Cardiac muscle cell (in vitro differentiated cells and primary cell): ENCODE results near the gene LCN1. TPM values are rescaled to one million over a fixed set of nuclear protein-coding genes. Genes with fewer than 3 reads are reported as not detected.
"Not testable (repeated sequence)": the region's sequence is repeated elsewhere in the genome, so short reads cannot be mapped to it uniquely, and the experiment has no call there.

Experiments
- DNase-seq, 2 donors: peaks; one replicate each; pipeline versions ENCODE4 v3.0.0 to v3.0.0-alpha.2; 2010 to 2017; ENCODE audit warnings: low read depth in 1 of 2, low spot score in 1 of 2
- H3K27ac ChIP-seq: fragments of 200-600 bp; sonication (generic); 2 replicates; pipeline ENCODE4 v1.5.1; 2016
- H3K27me3 ChIP-seq: fragments of 200-600 bp; sonication (generic); 2 replicates; pipeline ENCODE4 v1.6.0; 2016; ENCODE audit warnings: control low read depth
- H3K36me3 ChIP-seq: fragments of 200-600 bp; sonication (generic); 2 replicates; pipeline ENCODE4 v1.5.1; 2016; ENCODE audit warnings: control low read depth
- H3K4me1 ChIP-seq: fragments of 200-600 bp; sonication (generic); 2 replicates; pipeline ENCODE4 v1.8.1; 2017; ENCODE audit warnings: low read depth, mild to moderate bottlenecking, mixed run types
- H3K4me3 ChIP-seq: fragments of 200-600 bp; sonication (generic); 2 replicates; pipeline ENCODE4 v1.5.1; 2016; ENCODE audit warnings: mild to moderate bottlenecking
- H3K9me3 ChIP-seq: fragments of 200-600 bp; sonication (generic); 2 replicates; pipeline ENCODE4 v1.5.1; 2017; ENCODE audit warnings: low read depth, mild to moderate bottlenecking, control low read depth
- polyA plus RNA-seq: library from polyadenylated mRNA; unstranded; fragments of >200 nt; fragmentation: Nextera tagmentation; extraction: Ambion mirVana; gene quantifications from 2 replicates; pipeline ENCODE4 v1.2.1, GENCODE V29; 2016
- total RNA-seq: library from RNA; depleted of rRNA; stranded (reverse); fragments of >200 nt; gene quantifications from 2 replicates; pipeline ENCODE4 v1.2.3, GENCODE V29; 2016
- TF ChIP-seq, protein P1 (sequence below): IDR thresholded peaks from 2 replicates; pipeline ENCODE4 v1.5.1; 2012; ENCODE audit warnings: low read depth, mild to moderate bottlenecking, low read length

LCN1 gene
- total and polyA plus RNA-seq, 2 experiments from 2014 or later: 0.37 TPM; not detected in 1

GRCh38 chr9:135526730-135527571 is 5.7 kb downstream of the LCN1 start:
- H3K9me3 ChIP-seq: no peaks in the 10 kb centered on the region
- H3K27ac ChIP-seq: no peak overlapping the region
- TF ChIP-seq, protein P1, sequence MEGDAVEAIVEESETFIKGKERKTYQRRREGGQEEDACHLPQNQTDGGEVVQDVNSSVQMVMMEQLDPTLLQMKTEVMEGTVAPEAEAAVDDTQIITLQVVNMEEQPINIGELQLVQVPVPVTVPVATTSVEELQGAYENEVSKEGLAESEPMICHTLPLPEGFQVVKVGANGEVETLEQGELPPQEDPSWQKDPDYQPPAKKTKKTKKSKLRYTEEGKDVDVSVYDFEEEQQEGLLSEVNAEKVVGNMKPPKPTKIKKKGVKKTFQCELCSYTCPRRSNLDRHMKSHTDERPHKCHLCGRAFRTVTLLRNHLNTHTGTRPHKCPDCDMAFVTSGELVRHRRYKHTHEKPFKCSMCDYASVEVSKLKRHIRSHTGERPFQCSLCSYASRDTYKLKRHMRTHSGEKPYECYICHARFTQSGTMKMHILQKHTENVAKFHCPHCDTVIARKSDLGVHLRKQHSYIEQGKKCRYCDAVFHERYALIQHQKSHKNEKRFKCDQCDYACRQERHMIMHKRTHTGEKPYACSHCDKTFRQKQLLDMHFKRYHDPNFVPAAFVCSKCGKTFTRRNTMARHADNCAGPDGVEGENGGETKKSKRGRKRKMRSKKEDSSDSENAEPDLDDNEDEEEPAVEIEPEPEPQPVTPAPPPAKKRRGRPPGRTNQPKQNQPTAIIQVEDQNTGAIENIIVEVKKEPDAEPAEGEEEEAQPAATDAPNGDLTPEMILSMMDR: no peak
- no peak overlapping the region for H3K4me3 ChIP-seq
- H3K36me3 ChIP-seq: no peaks in the 10 kb centered on the region
- no peaks in the 10 kb centered on the region for H3K4me1 ChIP-seq
- no peaks in the 10 kb centered on the region for H3K27me3 ChIP-seq
- no peak for DNase-seq

GRCh38 chr9:135528842-135529435 is 7.7 kb downstream of the LCN1 start:
- H3K4me1 ChIP-seq, H3K27ac ChIP-seq, DNase-seq, H3K36me3 ChIP-seq, H3K4me3 ChIP-seq, H3K27me3 ChIP-seq, H3K9me3 ChIP-seq: not testable (repeated sequence)

- no peak overlapping the region for H3K4me3 ChIP-seq
These were observed 8.9 kb downstream of the LCN1 start for GRCh38 chr9:135530146-135530545.

DNA sequence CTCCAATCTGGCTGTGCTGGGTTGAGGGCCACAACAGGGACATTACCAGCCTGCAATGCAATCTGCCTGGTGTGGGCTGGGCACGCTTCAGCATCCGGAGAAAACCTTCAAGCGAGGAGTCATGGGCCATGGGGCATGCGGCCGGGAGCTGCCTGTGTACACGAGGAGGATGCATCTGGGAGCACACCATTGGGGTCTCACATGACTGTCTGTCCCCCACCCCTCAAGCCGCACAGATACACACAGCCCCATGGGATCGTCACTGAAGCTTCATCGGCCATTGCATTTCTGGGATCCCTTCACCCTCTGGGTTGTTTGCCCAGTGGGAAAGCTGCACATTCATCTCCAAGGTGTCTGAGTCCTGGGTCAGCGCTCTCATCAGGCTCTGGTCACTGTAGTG is 9.9 kb downstream of the LCN1 start:
- Histone ChIP-seq H3K4me1 (no peaks in the 10 kb centered on the region), H3K36me3 (no peaks in the 10 kb centered on the region), H3K27me3 (no peaks in the 10 kb centered on the region), H3K9me3 (no peaks in the 10 kb centered on the region), H3K4me3 (no peak overlapping the region), H3K27ac (no peak overlapping the region)
- TF ChIP-seq, protein P1: no peak
- DNase-seq: no peak

More at GRCh38 chr9:135530146-135530545, 8.9 kb downstream of the LCN1 start:
- no peaks in the 10 kb centered on the region for H3K36me3 ChIP-seq
- H3K4me1 ChIP-seq: no peaks in the 10 kb centered on the region
- TF ChIP-seq, protein P1: no peak
- H3K27ac ChIP-seq: no peak overlapping the region
- DNase-seq: no peak
- no peaks in the 10 kb centered on the region for H3K27me3 ChIP-seq
- no peaks in the 10 kb centered on the region for H3K9me3 ChIP-seq

DNA sequence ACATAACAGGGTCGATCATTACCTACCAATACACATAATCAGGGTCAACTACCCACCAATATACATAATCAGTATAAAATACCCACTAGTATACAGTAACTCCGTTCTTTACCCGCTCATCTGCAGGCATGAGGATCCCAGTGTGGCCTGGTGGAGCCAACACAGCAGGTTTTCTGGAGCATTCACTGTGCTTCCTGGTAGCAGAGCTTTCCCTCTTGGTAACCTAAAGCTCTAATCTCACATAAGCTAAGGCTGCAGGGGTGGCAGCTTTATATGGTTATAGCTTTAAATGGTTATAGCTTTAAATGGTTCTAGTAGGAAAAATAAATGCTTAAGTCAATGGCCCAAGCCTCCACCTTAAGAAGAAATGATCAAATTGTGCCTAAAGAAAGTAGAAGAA is 11.9 kb downstream of the LCN1 start:
- Histone ChIP-seq H3K27me3 (no peaks in the 10 kb centered on the region), H3K4me3 (no peak overlapping the region), H3K9me3 (no peaks in the 10 kb centered on the region), H3K4me1 (no peaks in the 10 kb centered on the region), H3K27ac (no peak overlapping the region), H3K36me3 (no peaks in the 10 kb centered on the region)
- TF ChIP-seq, protein P1: no peak
- DNase-seq: no peak

DNA sequence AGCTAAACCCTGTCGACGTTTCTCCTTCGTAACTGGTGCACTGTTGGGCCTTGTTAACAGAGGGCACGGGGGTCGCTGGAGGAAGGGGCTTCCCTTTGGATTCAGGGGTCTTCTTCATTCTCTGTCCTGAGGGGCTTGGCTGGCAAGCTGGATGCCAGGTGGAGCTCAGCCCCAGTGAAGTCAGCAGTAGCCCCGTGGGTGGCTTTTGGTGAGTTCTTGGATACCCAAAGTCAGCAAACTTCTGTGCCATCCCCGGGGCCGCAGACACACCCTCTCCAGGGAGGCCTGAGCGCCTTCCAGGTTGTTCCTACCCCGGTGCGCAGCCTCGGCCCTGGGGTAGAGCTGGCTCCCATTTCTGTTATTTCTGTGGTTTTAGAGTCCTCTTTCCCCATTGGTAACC is 12.4 kb downstream of the LCN1 start:
- H3K9me3 ChIP-seq: no peaks in the 10 kb centered on the region
- no peaks in the 10 kb centered on the region for H3K4me1 ChIP-seq
- no peak for DNase-seq
- H3K36me3 ChIP-seq: no peaks in the 10 kb centered on the region
- H3K27me3 ChIP-seq: no peaks in the 10 kb centered on the region
- no peak overlapping the region for H3K27ac ChIP-seq
- TF ChIP-seq, protein P1: no peak
- no peak overlapping the region for H3K4me3 ChIP-seq

GRCh38 chr9:135534192-135534711 is 13.0 kb downstream of the LCN1 start:
- DNase-seq: peak; percentile 10 to 33
- not testable (repeated sequence) for H3K36me3 ChIP-seq, H3K4me3 ChIP-seq, H3K27ac ChIP-seq, H3K27me3 ChIP-seq, H3K9me3 ChIP-seq, H3K4me1 ChIP-seq

GRCh38 chr9:135534826-135535225 is 13.6 kb downstream of the LCN1 start:
- not testable (repeated sequence) for H3K4me1 ChIP-seq, H3K27me3 ChIP-seq, H3K4me3 ChIP-seq, H3K27ac ChIP-seq, H3K36me3 ChIP-seq, H3K9me3 ChIP-seq, DNase-seq

GRCh38 chr9:135535631-135536030 is 14.4 kb downstream of the LCN1 start:
- not testable (repeated sequence) for H3K36me3 ChIP-seq, H3K9me3 ChIP-seq

More at GRCh38 chr9:135535631-135536030, 14.4 kb downstream of the LCN1 start:
- H3K4me3 ChIP-seq, H3K27me3 ChIP-seq, H3K4me1 ChIP-seq, DNase-seq, H3K27ac ChIP-seq: not testable (repeated sequence)
